ENCODE data around the gene FBXW11.

DNA sequence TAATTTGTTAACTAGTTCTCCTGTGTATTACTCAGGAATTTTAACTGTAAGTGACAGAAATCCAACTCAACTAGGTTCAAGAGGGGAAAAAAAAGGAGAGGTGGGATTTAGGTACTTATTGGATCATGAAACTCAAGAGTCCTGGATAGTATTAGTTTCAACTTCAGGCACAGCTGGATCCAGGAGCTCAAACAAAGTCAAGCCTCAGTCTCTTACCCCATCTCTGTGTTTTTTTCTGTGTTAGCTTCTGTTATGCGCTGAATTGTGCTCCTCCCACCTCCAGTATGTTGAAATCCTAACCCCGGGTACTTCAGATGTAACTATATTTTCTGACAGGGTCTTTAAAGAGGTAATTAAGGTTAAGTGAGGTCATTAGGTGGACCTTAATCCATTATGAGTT is 167.3 kb downstream of the FBXW11 start:
- TF ChIP-seq, protein P1, sequence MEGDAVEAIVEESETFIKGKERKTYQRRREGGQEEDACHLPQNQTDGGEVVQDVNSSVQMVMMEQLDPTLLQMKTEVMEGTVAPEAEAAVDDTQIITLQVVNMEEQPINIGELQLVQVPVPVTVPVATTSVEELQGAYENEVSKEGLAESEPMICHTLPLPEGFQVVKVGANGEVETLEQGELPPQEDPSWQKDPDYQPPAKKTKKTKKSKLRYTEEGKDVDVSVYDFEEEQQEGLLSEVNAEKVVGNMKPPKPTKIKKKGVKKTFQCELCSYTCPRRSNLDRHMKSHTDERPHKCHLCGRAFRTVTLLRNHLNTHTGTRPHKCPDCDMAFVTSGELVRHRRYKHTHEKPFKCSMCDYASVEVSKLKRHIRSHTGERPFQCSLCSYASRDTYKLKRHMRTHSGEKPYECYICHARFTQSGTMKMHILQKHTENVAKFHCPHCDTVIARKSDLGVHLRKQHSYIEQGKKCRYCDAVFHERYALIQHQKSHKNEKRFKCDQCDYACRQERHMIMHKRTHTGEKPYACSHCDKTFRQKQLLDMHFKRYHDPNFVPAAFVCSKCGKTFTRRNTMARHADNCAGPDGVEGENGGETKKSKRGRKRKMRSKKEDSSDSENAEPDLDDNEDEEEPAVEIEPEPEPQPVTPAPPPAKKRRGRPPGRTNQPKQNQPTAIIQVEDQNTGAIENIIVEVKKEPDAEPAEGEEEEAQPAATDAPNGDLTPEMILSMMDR (IDR thresholded peaks at IDR 0.05; ENCODE audit: poor library complexity, severe bottlenecking) = no peak
- TF ChIP-seq EZH2 (IDR thresholded peaks at IDR 0.05; ENCODE audit: borderline replicate concordance, insufficient read depth, low read length, poor library complexity, severe bottlenecking) = no peak
- TF ChIP-seq, protein P2, sequence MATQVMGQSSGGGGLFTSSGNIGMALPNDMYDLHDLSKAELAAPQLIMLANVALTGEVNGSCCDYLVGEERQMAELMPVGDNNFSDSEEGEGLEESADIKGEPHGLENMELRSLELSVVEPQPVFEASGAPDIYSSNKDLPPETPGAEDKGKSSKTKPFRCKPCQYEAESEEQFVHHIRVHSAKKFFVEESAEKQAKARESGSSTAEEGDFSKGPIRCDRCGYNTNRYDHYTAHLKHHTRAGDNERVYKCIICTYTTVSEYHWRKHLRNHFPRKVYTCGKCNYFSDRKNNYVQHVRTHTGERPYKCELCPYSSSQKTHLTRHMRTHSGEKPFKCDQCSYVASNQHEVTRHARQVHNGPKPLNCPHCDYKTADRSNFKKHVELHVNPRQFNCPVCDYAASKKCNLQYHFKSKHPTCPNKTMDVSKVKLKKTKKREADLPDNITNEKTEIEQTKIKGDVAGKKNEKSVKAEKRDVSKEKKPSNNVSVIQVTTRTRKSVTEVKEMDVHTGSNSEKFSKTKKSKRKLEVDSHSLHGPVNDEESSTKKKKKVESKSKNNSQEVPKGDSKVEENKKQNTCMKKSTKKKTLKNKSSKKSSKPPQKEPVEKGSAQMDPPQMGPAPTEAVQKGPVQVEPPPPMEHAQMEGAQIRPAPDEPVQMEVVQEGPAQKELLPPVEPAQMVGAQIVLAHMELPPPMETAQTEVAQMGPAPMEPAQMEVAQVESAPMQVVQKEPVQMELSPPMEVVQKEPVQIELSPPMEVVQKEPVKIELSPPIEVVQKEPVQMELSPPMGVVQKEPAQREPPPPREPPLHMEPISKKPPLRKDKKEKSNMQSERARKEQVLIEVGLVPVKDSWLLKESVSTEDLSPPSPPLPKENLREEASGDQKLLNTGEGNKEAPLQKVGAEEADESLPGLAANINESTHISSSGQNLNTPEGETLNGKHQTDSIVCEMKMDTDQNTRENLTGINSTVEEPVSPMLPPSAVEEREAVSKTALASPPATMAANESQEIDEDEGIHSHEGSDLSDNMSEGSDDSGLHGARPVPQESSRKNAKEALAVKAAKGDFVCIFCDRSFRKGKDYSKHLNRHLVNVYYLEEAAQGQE (IDR thresholded peaks at IDR 0.05; ENCODE audit: borderline replicate concordance) = no peak
- TF ChIP-seq POLR2AphosphoS5 (IDR thresholded peaks at IDR 0.05) = no peak
- no peak for TF ChIP-seq MXI1 (conservative IDR thresholded peaks at IDR 0.05; ENCODE audit: poor library complexity, severe bottlenecking)
- TF ChIP-seq RAD21 (conservative IDR thresholded peaks at IDR 0.05) = no peak
